Measurements from ENCODE around the gene SLC6A13. TPM values are rescaled to one million over a fixed set of nuclear protein-coding genes. Genes with fewer than 3 reads are reported as not detected.

SLC6A13 gene
- total RNA-seq, 3 donors from 2014 or later = 1.3 TPM; not detected in 2

DNA sequence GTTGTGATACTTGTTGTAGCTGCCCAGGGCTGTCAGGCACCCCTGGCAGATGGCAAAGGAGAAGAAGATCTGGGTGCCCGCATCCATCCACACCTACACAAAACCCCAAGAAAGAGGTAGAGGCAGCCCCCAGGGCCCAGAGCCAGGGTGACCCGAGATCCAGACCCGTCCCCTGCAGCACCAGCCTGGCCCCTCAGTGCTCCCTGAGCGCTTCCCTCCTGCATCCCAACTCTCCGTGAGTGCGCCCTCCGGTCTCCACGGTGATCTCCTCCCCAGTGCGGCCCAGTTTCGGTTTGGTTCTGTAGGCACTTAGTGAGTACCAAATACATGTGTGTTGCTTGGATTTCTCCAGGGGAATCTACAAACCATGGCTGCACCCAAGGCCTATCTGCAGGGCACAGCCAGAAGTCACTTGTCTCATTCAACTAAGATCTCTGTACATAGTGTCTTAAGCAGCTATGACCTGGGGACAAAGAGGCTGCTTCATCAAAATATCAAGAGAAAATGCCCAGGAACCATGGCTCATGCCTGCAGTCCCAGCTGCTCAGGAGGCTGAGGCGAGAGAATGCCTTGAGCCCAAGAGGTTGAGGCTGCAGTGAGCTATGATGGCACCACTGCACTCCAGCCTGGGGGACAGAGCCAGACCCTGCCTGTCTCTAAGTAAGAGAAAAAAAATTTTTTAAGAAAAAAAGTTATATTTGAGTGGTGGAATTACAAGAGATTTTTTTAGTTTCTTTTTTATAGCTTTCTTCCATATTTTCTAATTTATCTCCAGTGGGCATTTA lies 64.5 kb downstream of the SLC6A13 start:
- Histone ChIP-seq H3K4me3 (no peak overlapping the region), H3K27ac (no peak overlapping the region), H3K27me3 (peaks cover 0 to 8% of the 10 kb centered on the region in 2 donors), H3K36me3 (no peaks in the 10 kb centered on the region), H3K4me1 (no peaks in the 10 kb centered on the region), H3K9me3 (no peaks in the 10 kb centered on the region)
- TF ChIP-seq POLR2AphosphoS5 (IDR thresholded peaks at IDR 0.05) (no peak), POLR2A (IDR thresholded peaks at IDR 0.05) (no peak)
- TF ChIP-seq, protein P1, sequence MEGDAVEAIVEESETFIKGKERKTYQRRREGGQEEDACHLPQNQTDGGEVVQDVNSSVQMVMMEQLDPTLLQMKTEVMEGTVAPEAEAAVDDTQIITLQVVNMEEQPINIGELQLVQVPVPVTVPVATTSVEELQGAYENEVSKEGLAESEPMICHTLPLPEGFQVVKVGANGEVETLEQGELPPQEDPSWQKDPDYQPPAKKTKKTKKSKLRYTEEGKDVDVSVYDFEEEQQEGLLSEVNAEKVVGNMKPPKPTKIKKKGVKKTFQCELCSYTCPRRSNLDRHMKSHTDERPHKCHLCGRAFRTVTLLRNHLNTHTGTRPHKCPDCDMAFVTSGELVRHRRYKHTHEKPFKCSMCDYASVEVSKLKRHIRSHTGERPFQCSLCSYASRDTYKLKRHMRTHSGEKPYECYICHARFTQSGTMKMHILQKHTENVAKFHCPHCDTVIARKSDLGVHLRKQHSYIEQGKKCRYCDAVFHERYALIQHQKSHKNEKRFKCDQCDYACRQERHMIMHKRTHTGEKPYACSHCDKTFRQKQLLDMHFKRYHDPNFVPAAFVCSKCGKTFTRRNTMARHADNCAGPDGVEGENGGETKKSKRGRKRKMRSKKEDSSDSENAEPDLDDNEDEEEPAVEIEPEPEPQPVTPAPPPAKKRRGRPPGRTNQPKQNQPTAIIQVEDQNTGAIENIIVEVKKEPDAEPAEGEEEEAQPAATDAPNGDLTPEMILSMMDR (IDR thresholded peaks at IDR 0.05) = no peak
- DNase-seq (ENCODE audit: low spot score in 2 of 2) = no peak
- intact Hi-C loops (cut with DNase I; ENCODE audit: low total_unique reads) = no loop called here

DNA sequence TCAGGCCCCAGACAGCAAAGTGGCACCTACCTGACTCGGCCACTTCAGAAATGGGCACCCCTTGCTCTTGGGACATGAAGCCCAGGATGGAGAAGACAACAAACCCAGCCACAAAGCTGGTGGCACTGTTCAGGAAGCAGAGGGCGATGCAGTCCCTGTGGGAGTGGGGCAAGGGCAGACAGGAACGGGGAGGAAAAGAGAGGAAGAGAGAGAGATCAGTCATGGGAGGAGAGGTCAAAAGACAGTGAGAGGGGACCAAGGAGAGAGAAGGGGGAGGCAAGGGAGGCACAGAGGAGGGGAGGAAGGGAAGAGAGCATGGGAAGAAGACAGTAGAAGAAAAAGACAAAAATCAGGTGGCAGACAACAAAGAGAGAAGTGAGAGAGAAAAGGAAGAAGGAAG lies 65.3 kb downstream of the SLC6A13 start:
- no peaks in the 10 kb centered on the region for H3K9me3 ChIP-seq
- no peak for DNase-seq (ENCODE audit: low spot score in 2 of 2)
- peaks cover 0 to 11% of the 10 kb centered on the region in 2 donors for H3K27me3 ChIP-seq
- no peaks in the 10 kb centered on the region for H3K4me1 ChIP-seq
- no peaks in the 10 kb centered on the region for H3K36me3 ChIP-seq
- H3K27ac ChIP-seq = no peak overlapping the region
- H3K4me3 ChIP-seq = no peak overlapping the region
- TF ChIP-seq, protein P1 (IDR thresholded peaks at IDR 0.05) = no peak
- no peak for TF ChIP-seq POLR2AphosphoS5 (IDR thresholded peaks at IDR 0.05)
- no peak for TF ChIP-seq POLR2A (IDR thresholded peaks at IDR 0.05)
- intact Hi-C loops (cut with DNase I; ENCODE audit: low total_unique reads) = no loop called here

DNA sequence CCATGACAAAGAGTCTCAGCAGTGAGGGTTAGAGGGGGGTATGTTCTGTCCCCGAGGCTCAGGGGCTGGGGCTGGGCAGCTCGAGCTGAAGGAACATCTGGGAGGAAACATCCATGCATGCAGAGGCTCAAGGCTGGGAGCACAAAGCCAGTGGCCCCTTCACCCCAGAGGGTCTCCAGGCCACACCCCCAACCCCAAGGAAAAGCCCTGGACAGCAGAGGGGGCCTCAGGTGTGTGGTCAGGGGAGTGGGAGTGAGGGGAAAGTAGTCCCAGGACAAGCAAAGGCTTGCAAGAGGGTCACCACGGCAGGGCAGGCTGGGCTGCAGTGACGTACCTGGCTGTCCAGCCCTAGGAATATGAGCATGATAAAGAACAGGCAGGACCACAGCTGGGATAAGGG lies 66.2 kb downstream of the SLC6A13 start:
- H3K36me3 ChIP-seq = no peaks in the 10 kb centered on the region
- intact Hi-C loops (cut with DNase I; ENCODE audit: low total_unique reads) = no loop called here
- no peaks in the 10 kb centered on the region for H3K4me1 ChIP-seq
- no peaks in the 10 kb centered on the region for H3K9me3 ChIP-seq
- no peak overlapping the region for H3K4me3 ChIP-seq
- no peak for TF ChIP-seq POLR2AphosphoS5 (IDR thresholded peaks at IDR 0.05)
- TF ChIP-seq, protein P1 (IDR thresholded peaks at IDR 0.05) = no peak
- TF ChIP-seq POLR2A (IDR thresholded peaks at IDR 0.05) = no peak
- no peak for DNase-seq (ENCODE audit: low spot score in 2 of 2)
- no peak overlapping the region for H3K27ac ChIP-seq
- peaks cover 0 to 11% of the 10 kb centered on the region in 2 donors for H3K27me3 ChIP-seq

DNA sequence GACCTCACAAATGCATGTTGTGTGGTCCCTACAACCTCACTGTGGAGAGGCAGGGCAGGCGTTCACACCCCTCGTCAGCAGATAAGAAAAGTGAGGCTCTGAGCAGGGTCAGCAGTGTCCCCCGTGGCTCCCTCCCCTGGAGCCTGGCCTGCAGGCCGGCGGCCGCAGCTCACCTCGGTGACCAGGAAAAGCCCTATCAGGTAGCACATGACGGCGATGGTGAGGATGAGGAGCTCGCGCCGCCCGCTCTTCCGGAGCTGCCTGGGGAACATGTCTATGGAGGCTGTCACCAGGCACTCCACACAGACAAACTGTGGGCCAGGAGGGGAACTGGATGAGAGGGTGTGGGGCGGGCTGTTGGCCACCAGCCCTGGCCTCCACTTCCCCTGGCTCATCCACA lies 66.7 kb downstream of the SLC6A13 start:
- no peak overlapping the region for H3K27ac ChIP-seq
- H3K36me3 ChIP-seq = no peaks in the 10 kb centered on the region
- H3K4me1 ChIP-seq = no peaks in the 10 kb centered on the region
- no peak for DNase-seq (ENCODE audit: low spot score in 2 of 2)
- no peak overlapping the region for H3K4me3 ChIP-seq
- intact Hi-C loops (cut with DNase I; ENCODE audit: low total_unique reads) = no loop called here
- no peak for TF ChIP-seq POLR2A (IDR thresholded peaks at IDR 0.05)
- TF ChIP-seq POLR2AphosphoS5 (IDR thresholded peaks at IDR 0.05) = no peak
- TF ChIP-seq, protein P1 (IDR thresholded peaks at IDR 0.05) = no peak
- no peaks in the 10 kb centered on the region for H3K9me3 ChIP-seq
- H3K27me3 ChIP-seq = peaks cover 0 to 11% of the 10 kb centered on the region in 2 donors

DNA sequence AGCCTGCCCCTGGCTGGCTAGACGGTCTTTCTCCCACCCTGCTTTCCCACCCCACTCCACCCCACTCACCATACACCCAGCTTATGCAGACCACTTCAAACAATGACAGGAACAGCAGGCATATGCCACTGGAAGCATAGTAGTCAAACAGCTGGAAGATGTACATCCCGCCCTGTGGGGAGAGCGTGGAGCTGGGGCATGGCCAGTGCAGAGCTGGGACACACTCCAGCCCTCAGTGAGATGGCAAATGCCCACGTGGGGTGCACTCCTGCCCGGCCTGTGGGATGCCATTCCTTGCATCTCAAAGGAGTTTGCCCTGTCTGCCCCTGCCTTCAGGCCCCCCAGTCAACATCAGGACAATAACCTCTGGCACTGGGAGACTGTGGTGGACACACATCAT lies 67.5 kb downstream of the SLC6A13 start:
- H3K36me3 ChIP-seq = no peaks in the 10 kb centered on the region
- DNase-seq (ENCODE audit: low spot score in 2 of 2) = no peak
- no peaks in the 10 kb centered on the region for H3K4me1 ChIP-seq
- no peak overlapping the region for H3K4me3 ChIP-seq
- intact Hi-C loops (cut with DNase I; ENCODE audit: low total_unique reads) = no loop called here
- H3K9me3 ChIP-seq = no peaks in the 10 kb centered on the region
- TF ChIP-seq POLR2AphosphoS5 (IDR thresholded peaks at IDR 0.05) = no peak
- TF ChIP-seq POLR2A (IDR thresholded peaks at IDR 0.05) = no peak
- TF ChIP-seq, protein P1 (IDR thresholded peaks at IDR 0.05) = no peak
- H3K27ac ChIP-seq = no peak overlapping the region
- peaks cover 0 to 11% of the 10 kb centered on the region in 2 donors for H3K27me3 ChIP-seq
